DND-41 (cell line): ENCODE data around the gene PLK2.

ENCODE experiments used
- ATAC-seq: fragments of 200-7000 bp; cut with Tn5 transposase; 3 replicates; pipeline ENCODE4 v1.9.1; 2021; ENCODE audit warnings: low read depth; ENCODE audit not compliant: insufficient read depth
- DNase-seq: peaks from one replicate; pipeline ENCODE4 v3.0.0-alpha.2; 2020
- H2AFZ ChIP-seq: 2 replicates; pipeline ENCODE4 v1.6.0; 2012; ENCODE audit warnings: low read depth, low read length
- H3K27ac ChIP-seq: 2 replicates; pipeline ENCODE4 v1.5.1; 2012; ENCODE audit warnings: low read length, inconsistent platforms
- H3K27me3 ChIP-seq: fragments of 200-600 bp; sonication (generic); 2 replicates; pipeline ENCODE4 v1.6.0; 2012; ENCODE audit warnings: low read length, mild to moderate bottlenecking, inconsistent platforms; ENCODE audit not compliant: insufficient read depth, poor library complexity
- H3K36me3 ChIP-seq: 2 replicates; pipeline ENCODE4 v1.5.1; 2012; ENCODE audit warnings: low read length, inconsistent platforms; ENCODE audit not compliant: insufficient read depth
- H3K4me1 ChIP-seq: 2 replicates; pipeline ENCODE4 v1.5.1; 2012; ENCODE audit warnings: mild to moderate bottlenecking, low read length; ENCODE audit not compliant: insufficient read depth
- H3K4me2 ChIP-seq: 2 replicates; pipeline ENCODE4 v1.6.0; 2012; ENCODE audit warnings: mild to moderate bottlenecking, moderate library complexity, low read length, inconsistent platforms; ENCODE audit not compliant: insufficient read depth
- H3K4me3 ChIP-seq, 2 experiments: fragments of 200-600 bp in 1 of 2; shearing (Covaris generic) in 1 of 2; 2 replicates each; pipeline ENCODE4 v1.5.1; 2012 to 2016; ENCODE audit warnings: inconsistent platforms in 2 of 2, low read length in 2 of 2, mild to moderate bottlenecking in 2 of 2, low read depth in 1 of 2, moderate library complexity in 1 of 2
- H3K79me2 ChIP-seq: 2 replicates; pipeline ENCODE4 v1.6.0; 2012; ENCODE audit warnings: low read length, inconsistent platforms; ENCODE audit not compliant: insufficient read depth
- H3K9ac ChIP-seq: 2 replicates; pipeline ENCODE4 v1.6.0; 2012; ENCODE audit warnings: low read depth, mild to moderate bottlenecking, inconsistent platforms, low read length, moderate library complexity
- H3K9me3 ChIP-seq: 2 replicates; pipeline ENCODE4 v1.5.1; 2012; ENCODE audit warnings: low read length, moderate library complexity, mild to moderate bottlenecking, inconsistent platforms; ENCODE audit not compliant: insufficient read depth, severe bottlenecking
- H4K20me1 ChIP-seq: 2 replicates; pipeline ENCODE4 v1.6.0; 2012; ENCODE audit warnings: low read length; ENCODE audit not compliant: insufficient read depth
- EZH2 ChIP-seq: IDR thresholded peaks from 3 replicates; pipeline ENCODE4 v1.6.1; 2012; ENCODE audit warnings: borderline replicate concordance, low read depth, mild to moderate bottlenecking, moderate library complexity, low read length, inconsistent platforms; ENCODE audit not compliant: severe bottlenecking
- TF ChIP-seq, protein P1 (sequence below): IDR thresholded peaks from 2 replicates; pipeline ENCODE4 v1.5.1; 2012; ENCODE audit warnings: borderline replicate concordance, low read length, moderate library complexity, mild to moderate bottlenecking; ENCODE audit not compliant: poor library complexity, severe bottlenecking; ENCODE audit errors: extremely low read depth

Gene PLK2

DNA sequence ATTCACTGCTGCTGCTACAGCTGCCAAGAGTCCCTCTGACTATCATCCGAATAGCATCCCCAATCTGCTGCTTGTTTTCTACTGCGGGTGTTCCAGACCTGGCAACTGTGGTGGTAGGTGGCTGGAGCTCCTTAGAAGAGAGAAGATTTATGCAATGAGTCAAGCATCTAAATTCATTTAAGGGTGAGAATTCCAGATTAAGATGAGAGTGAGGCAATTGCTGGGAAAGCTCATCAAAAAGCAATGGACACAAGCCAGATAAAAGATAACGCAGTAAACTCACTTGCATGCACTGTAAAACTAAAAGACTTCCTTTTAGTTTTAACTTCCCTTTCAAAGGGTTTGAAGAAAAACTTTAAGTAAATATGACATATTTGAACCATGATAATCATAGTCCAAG is 3.9 kb downstream of the PLK2 start:
- TF ChIP-seq, protein P1, sequence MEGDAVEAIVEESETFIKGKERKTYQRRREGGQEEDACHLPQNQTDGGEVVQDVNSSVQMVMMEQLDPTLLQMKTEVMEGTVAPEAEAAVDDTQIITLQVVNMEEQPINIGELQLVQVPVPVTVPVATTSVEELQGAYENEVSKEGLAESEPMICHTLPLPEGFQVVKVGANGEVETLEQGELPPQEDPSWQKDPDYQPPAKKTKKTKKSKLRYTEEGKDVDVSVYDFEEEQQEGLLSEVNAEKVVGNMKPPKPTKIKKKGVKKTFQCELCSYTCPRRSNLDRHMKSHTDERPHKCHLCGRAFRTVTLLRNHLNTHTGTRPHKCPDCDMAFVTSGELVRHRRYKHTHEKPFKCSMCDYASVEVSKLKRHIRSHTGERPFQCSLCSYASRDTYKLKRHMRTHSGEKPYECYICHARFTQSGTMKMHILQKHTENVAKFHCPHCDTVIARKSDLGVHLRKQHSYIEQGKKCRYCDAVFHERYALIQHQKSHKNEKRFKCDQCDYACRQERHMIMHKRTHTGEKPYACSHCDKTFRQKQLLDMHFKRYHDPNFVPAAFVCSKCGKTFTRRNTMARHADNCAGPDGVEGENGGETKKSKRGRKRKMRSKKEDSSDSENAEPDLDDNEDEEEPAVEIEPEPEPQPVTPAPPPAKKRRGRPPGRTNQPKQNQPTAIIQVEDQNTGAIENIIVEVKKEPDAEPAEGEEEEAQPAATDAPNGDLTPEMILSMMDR = no peak
- TF ChIP-seq EZH2 = no peak
- H3K4me2 ChIP-seq = no peak overlapping the region
- H3K9me3 ChIP-seq = no peaks in the 10 kb centered on the region
- H3K36me3 ChIP-seq = peaks cover 18% of the 10 kb centered on the region
- H3K27me3 ChIP-seq = peaks cover 12% of the 10 kb centered on the region
- ATAC-seq (no peak), DNase-seq (no peak)
- no peaks in the 10 kb centered on the region for H3K79me2 ChIP-seq
- H3K9ac ChIP-seq = no peak overlapping the region
- H3K27ac ChIP-seq = no peak overlapping the region
- H3K4me3 ChIP-seq = no peak overlapping the region
- no peaks in the 10 kb centered on the region for H4K20me1 ChIP-seq
- H2AFZ ChIP-seq = no peak overlapping the region
- H3K4me1 ChIP-seq = peaks cover 30% of the 10 kb centered on the region

DNA sequence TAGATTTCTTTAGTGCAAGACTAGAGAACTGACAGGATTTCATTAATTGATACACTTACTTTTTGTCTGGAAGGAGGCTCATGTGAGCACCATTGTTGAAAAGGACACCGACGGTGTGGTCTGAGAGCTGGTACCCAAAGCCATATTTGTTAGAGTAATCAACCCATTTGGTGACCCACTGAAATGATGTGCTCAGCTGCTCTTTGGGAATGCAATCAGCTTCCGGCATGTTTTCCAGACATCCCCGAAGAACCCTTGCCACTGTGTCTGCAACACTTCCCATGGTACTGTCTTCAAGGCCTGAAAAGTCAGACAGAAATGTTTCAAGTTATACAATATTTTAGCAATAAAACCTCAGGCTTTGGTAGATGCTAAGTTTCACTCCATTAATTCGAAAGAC is 4.4 kb downstream of the PLK2 start:
- Histone ChIP-seq H3K4me3 (no peak overlapping the region), H3K36me3 (peaks cover 18% of the 10 kb centered on the region)

DNA sequence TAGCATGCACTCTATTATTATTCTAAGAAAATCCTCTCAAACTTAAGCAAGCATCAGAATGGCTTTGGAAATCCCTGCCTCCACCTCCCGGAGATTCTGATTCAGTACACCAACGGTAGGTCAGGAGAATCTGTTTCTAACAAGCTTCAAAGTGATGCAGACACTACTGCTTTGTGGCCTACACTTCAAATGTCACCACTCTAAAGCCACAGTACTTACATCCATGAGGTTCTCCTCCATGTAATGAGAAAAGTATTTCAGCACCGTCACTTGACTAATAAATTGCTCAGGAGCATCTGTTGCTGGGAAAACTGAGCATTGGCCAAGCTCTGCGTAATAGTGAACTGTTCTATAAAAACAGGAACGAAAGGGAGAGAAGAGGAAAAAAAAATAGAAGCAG is 4.8 kb downstream of the PLK2 start:
- DNase-seq (no peak), ATAC-seq (no peak)
- no peaks in the 10 kb centered on the region for H4K20me1 ChIP-seq
- no peaks in the 10 kb centered on the region for H3K9me3 ChIP-seq
- peaks cover 20% of the 10 kb centered on the region for H3K4me1 ChIP-seq
- H3K79me2 ChIP-seq = no peaks in the 10 kb centered on the region
- H3K9ac ChIP-seq = no peak overlapping the region
- TF ChIP-seq, protein P1 = no peak
- TF ChIP-seq EZH2 = no peak
- peaks cover 18% of the 10 kb centered on the region for H3K36me3 ChIP-seq
- H3K27ac ChIP-seq = no peak overlapping the region
- no peak overlapping the region for H2AFZ ChIP-seq
- no peak overlapping the region for H3K4me2 ChIP-seq
- H3K4me3 ChIP-seq = no peak overlapping the region
- H3K27me3 ChIP-seq = peaks cover 11% of the 10 kb centered on the region

More for the DNA sequence above, 4.4 kb downstream of the PLK2 start:
- Histone ChIP-seq H3K27me3 (peaks cover 12% of the 10 kb centered on the region), H4K20me1 (no peaks in the 10 kb centered on the region), H3K4me2 (no peak overlapping the region), H3K27ac (no peak overlapping the region), H3K4me1 (peaks cover 24% of the 10 kb centered on the region), H3K9ac (no peak overlapping the region), H3K79me2 (no peaks in the 10 kb centered on the region), H2AFZ (no peak overlapping the region), H3K9me3 (no peaks in the 10 kb centered on the region)
- TF ChIP-seq, protein P1 = no peak
- TF ChIP-seq EZH2 = no peak
- no peak for DNase-seq
- no peak for ATAC-seq

DNA sequence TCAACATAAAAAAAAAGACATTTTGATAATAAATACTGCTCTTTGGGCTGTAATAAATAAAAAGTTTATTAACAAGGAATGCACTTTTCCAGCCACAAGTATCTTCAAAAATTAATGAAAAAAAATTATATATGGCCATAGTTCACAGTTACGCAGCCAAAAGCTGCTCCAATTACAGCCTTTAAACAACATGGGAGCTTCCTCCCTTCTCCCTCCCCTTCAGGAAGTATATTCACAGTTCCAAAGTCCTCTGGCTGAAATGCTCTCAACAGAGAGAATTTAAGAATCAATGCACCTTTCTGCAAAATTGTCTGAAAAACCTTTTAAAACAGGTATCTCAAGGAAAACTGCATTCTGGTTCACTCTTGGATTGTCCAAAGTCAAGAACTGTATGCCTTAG is 5.9 kb downstream of the PLK2 start:
- Histone ChIP-seq H3K36me3 (peaks cover 18% of the 10 kb centered on the region), H2AFZ (no peak overlapping the region)

More for the DNA sequence above, 5.9 kb downstream of the PLK2 start:
- no peaks in the 10 kb centered on the region for H3K9me3 ChIP-seq
- H3K27me3 ChIP-seq = peaks cover under 1% of the 10 kb centered on the region
- no peaks in the 10 kb centered on the region for H4K20me1 ChIP-seq
- H3K4me2 ChIP-seq = no peak overlapping the region
- no peak overlapping the region for H3K4me3 ChIP-seq
- no peaks in the 10 kb centered on the region for H3K79me2 ChIP-seq
- H3K9ac ChIP-seq = no peak overlapping the region
- ATAC-seq = no peak
- peaks cover 10% of the 10 kb centered on the region for H3K4me1 ChIP-seq
- DNase-seq = no peak
- TF ChIP-seq EZH2 = no peak
- no peak overlapping the region for H3K27ac ChIP-seq
